PC-3 (cell line): ENCODE data around the gene AFG1L. TPM values are rescaled to one million over a fixed set of nuclear protein-coding genes. Genes with fewer than 3 reads are reported as not detected.

Experiments
- ATAC-seq: fragments of 200-7000 bp; cut with Tn5 transposase; 2 replicates; pipeline ENCODE4 v1.9.1; 2020; ENCODE audit warnings: mild to moderate bottlenecking, moderate library complexity
- BruUV-seq: library from RNA; stranded (reverse); fragments of 400-500 nt; replicated peaks from 2 replicates; lab custom pipeline; 2021; lab: Mats Ljungman, UMichigan
- CTCF ChIA-PET: fragments of 300-600 bp; sonication (Branson Sonifier 250); formaldehyde crosslinking; loops from one replicate; lab custom pipeline; 2022; ENCODE audit warnings: antibody characterized with exemption; lab: Charles Lee
- POLR2A ChIA-PET: fragments of 300-600 bp; sonication (Branson Sonifier 250); formaldehyde crosslinking; loops from one replicate; lab custom pipeline; 2022; ENCODE audit warnings: antibody characterized with exemption; ENCODE audit not compliant: unreplicated experiment; lab: Charles Lee
- DNase-seq: peaks from one replicate; pipeline ENCODE4 v3.0.0-alpha.2; 2015
- H2AFZ ChIP-seq: fragments of 300-600 bp; sonication (generic); 2 replicates; pipeline ENCODE4 v1.6.0; 2016; ENCODE audit warnings: antibody characterized with exemption, low read length
- H3F3A ChIP-seq: fragments of 300-600 bp; sonication (generic); one replicate; pipeline ENCODE4 v1.6.0; 2017; ENCODE audit warnings: antibody characterized with exemption, low read length, control low read depth, mild to moderate bottlenecking; ENCODE audit not compliant: unreplicated experiment
- H3K27ac ChIP-seq: fragments of 300-600 bp; sonication (generic); 2 replicates; pipeline ENCODE4 v1.5.1; 2016; ENCODE audit warnings: mild to moderate bottlenecking, low read length
- H3K27me3 ChIP-seq: fragments of 300-600 bp; sonication (generic); 2 replicates; pipeline ENCODE4 v1.6.1; 2016; ENCODE audit warnings: low read length, mixed read lengths
- H3K36me3 ChIP-seq: fragments of 300-600 bp; sonication (generic); 2 replicates; pipeline ENCODE4 v1.6.1; 2016; ENCODE audit warnings: low read depth, mixed run types, low read length, mixed read lengths
- H3K4me1 ChIP-seq: fragments of 300-600 bp; sonication (generic); 2 replicates; pipeline ENCODE4 v1.5.1; 2016; ENCODE audit warnings: low read length; ENCODE audit not compliant: insufficient read depth
- H3K4me2 ChIP-seq: fragments of 300-600 bp; sonication (generic); 2 replicates; pipeline ENCODE4 v1.6.0; 2016; ENCODE audit warnings: low read length
- H3K4me3 ChIP-seq: fragments of 300-600 bp; sonication (generic); 2 replicates; pipeline ENCODE4 v1.5.1; 2016; ENCODE audit warnings: mild to moderate bottlenecking, low read length, mixed read lengths
- H3K79me2 ChIP-seq: fragments of 300-600 bp; sonication (generic); 2 replicates; pipeline ENCODE4 v1.6.1; 2017; ENCODE audit warnings: low read length, mixed read lengths
- H3K9ac ChIP-seq: fragments of 300-600 bp; sonication (generic); 2 replicates; pipeline ENCODE4 v1.6.0; 2016; ENCODE audit warnings: mild to moderate bottlenecking, low read length
- H3K9me2 ChIP-seq: fragments of 300-600 bp; sonication (generic); replicated peaks from 2 replicates; pipeline ENCODE4 v1.6.1; 2016; ENCODE audit warnings: mixed run types, low read length, mixed read lengths
- H3K9me3 ChIP-seq: fragments of 300-600 bp; sonication (generic); 2 replicates; pipeline ENCODE4 v1.6.1; 2016; ENCODE audit warnings: low read length, mixed read lengths
- H4K20me1 ChIP-seq: fragments of 300-600 bp; sonication (generic); 2 replicates; pipeline ENCODE4 v1.6.1; 2016; ENCODE audit warnings: low read length, mixed read lengths
- CTCF ChIP-seq: fragments of 300-600 bp; sonication (generic); conservative IDR thresholded peaks from 2 replicates; pipeline ENCODE4 v1.5.1; 2017; ENCODE audit warnings: antibody characterized with exemption, low read depth, mild to moderate bottlenecking, low read length
- EZH2 ChIP-seq: fragments of 300-600 bp; sonication (generic); IDR thresholded peaks from one replicate; pipeline ENCODE4 v1.6.1; 2017; ENCODE audit warnings: antibody characterized with exemption, mild to moderate bottlenecking, low read length; ENCODE audit not compliant: unreplicated experiment
- EZH2phosphoT487 ChIP-seq: fragments of 300-600 bp; sonication (generic); IDR thresholded peaks from 2 replicates; pipeline ENCODE4 v1.6.1; 2018; ENCODE audit warnings: mild to moderate bottlenecking, antibody characterized with exemption, low read length, borderline replicate concordance
- intact Hi-C: fragments of 100-400 bp; cut with micrococcal nuclease; formaldehyde crosslinking; loops from 2 replicates; pipeline ENCODE4 v1.9.0; 2023
- total RNA-seq: library from RNA; depleted of rRNA; stranded (reverse); fragments of >200 nt; gene quantifications from 2 replicates; pipeline ENCODE4 v1.2.3, GENCODE V29; 2014

The AFG1L gene
- total RNA-seq, 1 experiment from 2014 or later = 3.6 TPM

GRCh38 chr6:108275976-108276375 is 18.9 kb upstream of the AFG1L start:
- no peaks in the 10 kb centered on the region for H3K79me2 ChIP-seq
- H3K4me2 ChIP-seq = no peak overlapping the region
- no peaks in the 10 kb centered on the region for H4K20me1 ChIP-seq
- no peak overlapping the region for H3K4me3 ChIP-seq
- H3K27ac ChIP-seq = no peak overlapping the region
- ATAC-seq = no peak
- no peaks in the 10 kb centered on the region for H3F3A ChIP-seq
- ChIA-PET POLR2A (no interaction called here), CTCF (no interaction called here)
- H3K9ac ChIP-seq = no peak overlapping the region
- H3K9me2 ChIP-seq = no peaks in the 10 kb centered on the region
- no peak for DNase-seq
- BruUV-seq = no TSS peak
- H3K27me3 ChIP-seq = no peaks in the 10 kb centered on the region
- H3K36me3 ChIP-seq = no peaks in the 10 kb centered on the region
- no peaks in the 10 kb centered on the region for H3K4me1 ChIP-seq
- intact Hi-C loops = no loop called here
- TF ChIP-seq EZH2phosphoT487 (no peak), CTCF (no peak), EZH2 (no peak)
- no peak overlapping the region for H2AFZ ChIP-seq
- H3K9me3 ChIP-seq = no peaks in the 10 kb centered on the region

- Histone ChIP-seq H3K9ac (no peak overlapping the region), H3K4me1 (no peaks in the 10 kb centered on the region), H3K27me3 (no peaks in the 10 kb centered on the region), H3K79me2 (no peaks in the 10 kb centered on the region), H3K4me3 (no peak overlapping the region), H3F3A (no peaks in the 10 kb centered on the region), H2AFZ (no peak overlapping the region), H4K20me1 (no peaks in the 10 kb centered on the region), H3K9me3 (no peaks in the 10 kb centered on the region), H3K9me2 (no peaks in the 10 kb centered on the region), H3K4me2 (no peak overlapping the region), H3K27ac (no peak overlapping the region), H3K36me3 (no peaks in the 10 kb centered on the region)
- ATAC-seq = no peak
- POLR2A ChIA-PET = no interaction called here
- DNase-seq = no peak
- no TSS peak for BruUV-seq
- intact Hi-C loops = no loop called here
- no peak for TF ChIP-seq EZH2
- no peak for TF ChIP-seq EZH2phosphoT487
- no peak for TF ChIP-seq CTCF
- CTCF ChIA-PET = no interaction called here
These were observed 17.6 kb upstream of the AFG1L start for GRCh38 chr6:108277295-108277694.

GRCh38 chr6:108277831-108278230 is 17.0 kb upstream of the AFG1L start:
- no peaks in the 10 kb centered on the region for H3K27me3 ChIP-seq
- intact Hi-C loops = no loop called here
- no peak for ATAC-seq
- no TSS peak for BruUV-seq
- no peak overlapping the region for H3K27ac ChIP-seq
- ChIA-PET CTCF (no interaction called here), POLR2A (no interaction called here)
- H3K9me2 ChIP-seq = no peaks in the 10 kb centered on the region
- no peaks in the 10 kb centered on the region for H3K79me2 ChIP-seq
- no peaks in the 10 kb centered on the region for H3K9me3 ChIP-seq
- H3K4me1 ChIP-seq = no peaks in the 10 kb centered on the region
- no peaks in the 10 kb centered on the region for H3F3A ChIP-seq
- no peak overlapping the region for H3K9ac ChIP-seq
- no peak overlapping the region for H3K4me3 ChIP-seq
- no peak overlapping the region for H3K4me2 ChIP-seq
- TF ChIP-seq EZH2phosphoT487 = no peak
- no peak for TF ChIP-seq CTCF
- TF ChIP-seq EZH2 = no peak
- no peaks in the 10 kb centered on the region for H4K20me1 ChIP-seq
- DNase-seq = no peak
- H2AFZ ChIP-seq = no peak overlapping the region
- H3K36me3 ChIP-seq = no peaks in the 10 kb centered on the region
